Activated gamma-delta T cell (primary cell): Measurements from ENCODE around the gene GRID2.

ENCODE experiments used
- DNase-seq: peaks from one replicate; lab custom pipeline; 2025; lab: John Stamatoyannopoulos, UW

Gene GRID2

DNA sequence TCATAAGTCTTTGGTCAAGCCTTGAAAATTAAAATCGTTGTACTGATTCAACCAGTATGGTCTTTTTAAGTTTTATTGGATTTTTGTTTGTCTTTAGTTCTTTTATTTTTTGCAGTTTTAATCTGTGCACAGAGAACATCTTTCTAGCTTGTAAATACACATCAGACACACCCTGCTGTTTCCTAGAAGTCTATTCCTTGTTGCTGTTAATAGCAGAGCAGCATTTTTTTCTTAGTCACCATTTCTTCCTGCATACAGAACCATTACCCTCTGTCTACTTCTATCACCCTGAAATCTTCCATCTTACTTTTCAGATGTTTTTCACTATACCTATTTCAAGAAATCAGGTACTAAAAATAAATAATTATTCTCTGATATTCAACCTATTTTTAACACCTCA, 375.4 kb downstream of the GRID2 start:
- no peak for DNase-seq

DNA sequence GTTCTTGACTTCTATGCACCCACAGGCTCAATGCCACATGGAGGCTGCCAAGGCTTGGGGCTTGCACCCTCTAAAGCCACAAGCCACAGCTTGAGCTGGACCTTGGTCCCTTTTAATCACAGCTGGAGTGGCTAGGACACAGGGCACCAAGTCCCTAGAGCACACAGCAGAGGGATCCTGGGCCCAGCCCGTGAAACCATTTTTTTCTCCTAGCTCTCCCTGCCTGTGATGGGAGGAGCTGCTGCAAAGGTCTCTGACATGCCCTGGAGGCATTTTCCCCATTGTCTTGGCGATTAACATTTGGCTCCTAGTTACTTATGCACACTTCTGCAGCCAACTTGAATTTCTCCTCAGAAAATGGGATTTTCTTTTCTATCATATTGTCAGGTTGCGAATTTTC, 410.9 kb downstream of the GRID2 start:
- DNase-seq = no peak

DNA sequence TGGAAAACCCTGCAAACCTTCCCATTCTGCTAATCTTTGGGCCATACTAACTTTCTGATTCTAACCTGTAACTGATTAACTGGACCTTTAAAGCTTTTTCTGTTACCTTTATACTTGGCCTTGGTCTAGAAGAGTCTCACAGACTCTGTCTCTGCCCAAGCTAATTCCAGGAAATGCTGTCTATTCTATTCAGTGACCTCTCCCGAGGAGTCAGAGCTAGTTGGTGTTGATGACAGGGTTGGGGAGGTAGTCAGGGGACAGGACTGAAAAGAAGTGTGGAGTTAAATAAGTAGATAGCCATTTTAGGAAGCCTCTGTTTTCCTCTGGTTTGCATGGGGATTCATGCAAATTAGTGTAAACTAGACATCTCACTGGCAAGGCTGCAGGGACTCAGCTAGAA, 429.5 kb downstream of the GRID2 start:
- DNase-seq = no peak

DNA sequence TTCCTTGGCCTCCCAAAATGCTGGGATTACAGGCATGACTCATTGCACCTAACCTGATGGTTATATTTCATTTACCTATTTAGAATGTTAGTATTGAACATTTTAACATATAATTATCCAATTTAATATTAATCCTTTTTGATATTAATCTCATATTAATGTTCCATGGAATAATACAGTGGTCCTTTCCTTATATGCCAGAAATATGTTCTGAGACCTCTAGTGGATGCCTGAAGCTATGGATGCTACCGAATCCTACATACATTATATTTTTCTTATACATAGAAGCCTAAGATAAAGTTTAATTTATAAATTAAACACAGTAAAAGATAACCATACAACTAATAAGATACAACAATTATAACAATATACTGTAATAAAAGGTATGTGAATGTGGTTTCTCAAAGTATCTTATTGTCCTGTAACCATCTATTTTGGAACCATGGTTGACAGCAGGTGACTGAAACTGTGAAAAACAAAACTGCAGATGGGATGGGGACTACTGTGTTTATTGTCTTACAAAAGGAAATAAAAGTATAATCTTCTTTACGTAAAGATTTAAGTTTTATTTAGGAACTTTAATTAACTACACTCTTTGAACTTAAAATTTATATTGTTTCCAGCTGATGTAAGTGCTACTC, 431.4 kb downstream of the GRID2 start:
- DNase-seq = no peak

- no peak for DNase-seq
Measured at GRCh38 chr4:92760433-92760832, 456.7 kb downstream of the GRID2 start.

GRCh38 chr4:92776080-92776479, 472.3 kb downstream of the GRID2 start:
- DNase-seq = no peak

DNA sequence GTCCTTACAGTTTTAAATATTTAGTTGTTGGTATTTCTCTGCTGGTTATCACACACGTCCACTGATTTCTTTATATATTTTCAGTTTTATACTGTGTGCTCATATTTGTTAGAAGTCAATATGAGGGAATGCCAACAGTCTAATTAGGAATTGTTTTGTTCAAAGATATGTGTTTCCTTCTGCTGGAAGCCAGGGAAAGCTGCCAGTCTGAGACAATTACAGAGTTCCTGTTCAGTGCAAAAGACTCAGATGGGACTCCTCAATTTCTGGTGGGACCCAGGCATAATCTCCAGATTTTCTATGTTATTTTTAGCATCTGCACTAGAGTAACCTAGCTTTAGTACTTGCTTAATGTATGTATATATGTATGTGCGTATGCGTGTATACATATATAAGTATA, 486.0 kb downstream of the GRID2 start:
- no peak for DNase-seq

GRCh38 chr4:92791871-92792440, 488.2 kb downstream of the GRID2 start:
- no peak for DNase-seq

GRCh38 chr4:92809381-92809780, 505.6 kb downstream of the GRID2 start:
- no peak for DNase-seq

DNA sequence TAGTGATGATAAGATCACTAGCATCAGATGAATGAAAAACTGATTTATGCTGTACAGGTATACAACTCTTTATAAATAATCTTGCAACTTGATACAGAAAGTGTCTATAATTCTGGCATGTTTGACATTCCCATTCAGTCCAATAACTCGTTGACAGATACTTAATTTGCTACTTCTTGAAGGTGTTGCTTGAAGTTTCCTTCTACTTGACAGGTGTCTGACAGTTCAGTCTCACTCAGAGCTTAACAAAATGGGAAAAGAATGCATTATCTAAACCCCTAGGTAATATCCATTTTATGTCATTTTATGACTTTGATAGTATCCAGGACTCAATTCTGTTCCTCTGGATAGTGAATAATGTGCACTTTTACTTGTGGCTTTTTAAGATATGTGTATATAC, 508.9 kb downstream of the GRID2 start:
- no peak for DNase-seq

- no peak for DNase-seq
Measured at GRCh38 chr4:92814677-92815076, 510.9 kb downstream of the GRID2 start.

- no peak for DNase-seq
Measured at GRCh38 chr4:92825256-92825655, 521.5 kb downstream of the GRID2 start.

DNA sequence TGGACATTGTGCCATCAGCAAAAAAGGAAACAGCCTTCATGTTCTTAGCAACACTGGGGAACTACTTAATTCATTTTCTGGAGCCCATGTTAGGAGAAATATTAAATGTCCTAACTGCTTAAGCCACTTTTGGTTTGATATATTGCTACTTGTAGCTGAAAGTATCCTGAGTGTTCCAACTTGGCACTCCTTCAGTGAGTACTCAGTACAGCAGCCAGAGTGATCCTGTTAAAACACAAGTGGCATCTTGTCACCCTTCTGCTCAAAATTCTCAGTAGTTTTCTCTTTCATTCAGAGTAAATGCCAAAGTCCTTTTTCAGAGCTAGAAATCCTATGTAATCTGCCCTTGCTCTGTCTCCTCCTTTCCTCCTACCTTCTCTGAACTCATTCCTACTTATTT, 522.0 kb downstream of the GRID2 start:
- DNase-seq = no peak

DNA sequence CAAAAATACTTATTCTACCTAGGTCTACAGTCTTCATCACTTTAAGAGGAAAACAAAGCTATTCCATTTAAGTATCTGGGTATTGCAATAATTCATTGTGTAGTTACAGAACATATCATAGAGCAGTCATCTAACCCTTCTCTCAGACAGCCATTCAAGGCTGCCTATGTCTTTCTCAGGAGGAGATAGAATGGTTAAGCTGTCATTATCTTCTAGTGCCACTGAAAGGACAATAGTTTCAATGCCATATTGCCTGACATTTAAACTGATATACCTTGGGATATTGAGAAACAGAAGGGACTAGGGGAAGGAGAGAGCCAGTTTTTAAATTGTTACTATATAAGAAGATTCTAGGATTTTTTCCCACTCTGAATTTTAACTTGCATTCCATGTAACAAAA, 527.0 kb downstream of the GRID2 start:
- no peak for DNase-seq

GRCh38 chr4:92840880-92841279, 537.1 kb downstream of the GRID2 start:
- DNase-seq = no peak

DNA sequence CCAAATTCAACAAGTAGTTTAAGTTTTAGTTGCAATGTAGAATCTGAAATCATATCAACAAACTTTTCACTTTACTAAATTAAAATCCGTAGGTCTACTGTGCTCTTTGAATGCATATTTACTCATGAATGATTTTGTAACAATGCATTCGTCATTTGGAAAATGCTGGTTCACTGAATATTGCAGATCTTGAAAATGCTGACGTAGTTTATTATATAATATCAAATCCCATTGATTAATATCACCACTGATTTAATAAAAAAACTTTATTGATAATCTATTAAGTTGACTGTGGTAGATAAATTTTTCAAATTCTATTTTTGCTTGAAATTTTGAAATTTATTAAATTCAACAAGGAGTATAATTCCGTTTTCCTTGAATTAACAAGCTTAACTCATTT, 540.0 kb downstream of the GRID2 start:
- no peak for DNase-seq

DNA sequence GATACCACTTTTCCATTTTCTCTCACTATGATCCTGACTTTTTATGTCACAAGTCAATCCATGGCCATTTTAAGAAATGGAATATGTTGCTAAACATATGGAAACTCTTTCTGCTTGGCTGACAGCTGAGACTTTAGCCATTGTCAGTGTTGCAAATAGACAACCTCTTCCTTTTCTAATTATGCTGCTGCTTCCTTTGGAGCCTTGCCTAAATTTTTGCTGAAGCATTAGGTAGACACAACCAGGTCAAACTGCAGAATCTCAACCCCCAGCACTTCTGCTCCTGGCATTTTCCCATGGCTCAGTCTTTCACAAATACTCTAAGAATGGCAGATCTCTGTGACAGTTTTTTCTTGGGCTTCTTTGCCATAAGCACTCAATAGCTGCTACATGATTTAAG, 543.3 kb downstream of the GRID2 start:
- no peak for DNase-seq

DNA sequence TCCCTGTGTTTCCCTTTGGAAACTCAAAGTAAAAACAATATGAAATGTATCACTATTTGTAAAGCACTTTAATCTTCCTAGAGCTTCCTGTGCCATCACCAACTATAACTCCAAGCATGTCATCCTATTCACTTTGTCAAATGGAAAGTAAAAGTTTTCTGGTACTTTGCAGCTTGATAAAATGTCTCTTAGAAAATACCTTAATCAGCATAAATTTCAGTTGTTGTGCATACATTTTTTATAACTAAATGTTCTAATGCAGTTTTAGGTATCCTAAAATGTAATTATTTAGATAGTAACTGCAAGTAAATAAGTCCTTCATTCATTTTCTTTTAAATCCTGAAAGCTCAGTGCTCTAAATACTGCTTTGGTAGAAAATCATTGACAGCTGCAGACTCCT, 558.7 kb downstream of the GRID2 start:
- no peak for DNase-seq

DNA sequence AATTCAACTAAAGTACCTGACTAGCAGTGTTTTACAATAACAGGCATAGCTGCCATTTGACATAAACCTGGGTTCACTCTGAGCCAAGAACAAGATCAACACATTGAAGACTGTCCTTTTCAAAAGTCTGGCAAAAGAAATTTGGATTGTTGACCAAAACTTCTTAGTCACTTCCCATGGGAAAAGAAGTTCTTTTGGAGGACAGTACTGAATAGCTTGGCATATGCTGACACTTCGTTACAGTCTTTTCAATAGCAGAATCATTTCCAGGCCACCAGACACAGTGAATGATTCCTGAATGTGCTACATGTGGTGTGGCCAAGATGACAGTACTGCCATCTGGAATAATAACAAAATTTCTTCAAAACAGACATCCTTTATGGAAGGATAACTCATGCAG, 560.3 kb downstream of the GRID2 start:
- DNase-seq = no peak

DNA sequence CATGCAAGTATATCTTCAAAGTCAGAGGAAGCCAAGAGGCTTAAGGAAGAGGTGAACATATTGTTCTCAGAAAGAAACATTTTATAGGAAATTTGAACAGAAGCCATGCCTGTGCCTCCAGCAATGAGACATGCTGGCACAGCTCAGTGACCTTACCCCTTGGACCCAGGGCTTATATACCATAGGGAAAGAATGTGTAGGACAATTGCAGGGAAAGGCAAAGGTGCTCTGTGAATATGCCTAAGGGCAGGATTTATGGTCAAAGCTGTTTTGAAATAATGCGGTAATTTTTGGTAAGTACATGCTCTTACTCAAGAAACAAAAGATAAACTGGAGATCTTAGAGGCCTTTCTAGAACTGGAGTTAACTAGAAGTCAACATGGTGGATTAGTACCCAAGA, 568.8 kb downstream of the GRID2 start:
- no peak for DNase-seq

- DNase-seq = no peak
Measured at GRCh38 chr4:92885632-92886031, 581.9 kb downstream of the GRID2 start.

DNA sequence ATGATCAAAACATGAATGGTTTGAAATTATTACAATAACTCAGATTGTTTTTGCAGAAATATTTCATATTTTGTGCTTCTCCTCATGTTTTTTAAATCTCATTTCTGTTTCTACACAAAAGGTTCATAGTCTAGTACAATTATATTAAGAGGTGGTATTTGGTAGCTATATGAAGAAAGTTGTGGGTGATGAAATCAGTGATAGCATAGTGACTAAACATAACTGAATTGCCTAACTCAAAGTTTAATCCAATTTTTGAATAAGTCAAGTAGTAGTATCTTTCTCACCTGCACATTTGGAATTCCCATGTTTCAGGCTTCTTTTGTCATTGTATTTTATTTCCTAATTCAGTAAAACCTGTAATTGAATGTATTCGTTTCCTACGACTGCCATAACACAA, 648.7 kb downstream of the GRID2 start:
- DNase-seq = no peak

- no peak for DNase-seq
Measured at GRCh38 chr4:92952897-92953296, 649.1 kb downstream of the GRID2 start.

GRCh38 chr4:92953462-92953861, 649.7 kb downstream of the GRID2 start:
- DNase-seq = no peak
